OCI-LY7 (cell line): ENCODE results near the gene KIF9.

Experiments
- EZH2phosphoT487 ChIP-seq: fragments of 200-600 bp; sonication (generic); IDR thresholded peaks from 2 replicates; pipeline ENCODE4 v1.6.1; 2018; ENCODE audit warnings: low read depth, borderline replicate concordance, mild to moderate bottlenecking, mixed run types, antibody characterized with exemption, low read length, moderate library complexity, mixed read lengths
- TF ChIP-seq, protein P1 (sequence below): fragments of 200-600 bp; sonication (generic); conservative IDR thresholded peaks from 2 replicates; pipeline ENCODE4 v1.5.1; 2014; ENCODE audit warnings: mild to moderate bottlenecking, antibody characterized with exemption, low read length, moderate library complexity, mixed read lengths

DNA sequence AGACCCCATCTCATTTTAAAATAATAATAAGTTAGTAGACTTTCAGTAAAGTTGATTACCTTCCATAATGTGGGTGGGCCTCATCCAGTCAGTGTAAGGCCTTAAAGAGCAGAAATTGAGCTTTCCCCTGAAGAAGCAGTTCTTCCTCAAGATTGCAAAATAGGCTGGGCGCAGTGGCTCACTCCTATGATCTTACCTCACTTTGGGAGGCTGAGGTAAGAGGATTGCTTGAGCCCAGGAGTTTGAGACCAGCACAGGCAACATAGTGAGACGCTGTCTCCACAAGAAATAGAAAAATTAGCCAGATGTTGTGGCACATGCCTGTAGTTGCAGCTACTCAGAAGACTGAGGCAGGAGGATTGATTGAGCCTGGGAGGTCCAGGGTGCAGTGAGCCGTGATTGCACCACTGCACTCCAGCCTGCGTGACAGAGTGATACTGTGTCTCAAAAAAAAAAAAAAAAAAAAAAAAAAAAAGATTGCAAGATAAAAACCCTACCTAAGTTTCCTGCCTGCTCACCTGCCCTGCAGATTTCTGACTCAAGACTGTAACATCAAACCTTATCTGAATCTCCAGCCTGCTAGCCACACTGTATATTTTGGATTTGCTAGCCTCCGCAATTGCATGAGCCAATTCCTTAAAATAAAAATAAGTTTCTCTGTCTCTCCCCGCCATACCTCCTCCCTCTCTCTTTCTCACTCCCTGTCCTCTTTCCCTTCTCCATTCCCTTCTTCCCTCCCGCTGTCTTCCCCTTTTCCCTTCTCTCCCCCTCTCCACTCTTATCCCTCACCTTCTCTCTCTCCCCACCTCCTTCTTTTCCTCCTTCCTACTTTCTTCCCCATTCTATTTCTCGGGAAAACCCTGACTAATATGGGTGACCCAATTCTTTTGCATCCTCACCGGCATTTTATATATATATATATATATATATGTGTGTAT, 17.1 kb upstream of the KIF9 start:
- TF ChIP-seq, protein P1, sequence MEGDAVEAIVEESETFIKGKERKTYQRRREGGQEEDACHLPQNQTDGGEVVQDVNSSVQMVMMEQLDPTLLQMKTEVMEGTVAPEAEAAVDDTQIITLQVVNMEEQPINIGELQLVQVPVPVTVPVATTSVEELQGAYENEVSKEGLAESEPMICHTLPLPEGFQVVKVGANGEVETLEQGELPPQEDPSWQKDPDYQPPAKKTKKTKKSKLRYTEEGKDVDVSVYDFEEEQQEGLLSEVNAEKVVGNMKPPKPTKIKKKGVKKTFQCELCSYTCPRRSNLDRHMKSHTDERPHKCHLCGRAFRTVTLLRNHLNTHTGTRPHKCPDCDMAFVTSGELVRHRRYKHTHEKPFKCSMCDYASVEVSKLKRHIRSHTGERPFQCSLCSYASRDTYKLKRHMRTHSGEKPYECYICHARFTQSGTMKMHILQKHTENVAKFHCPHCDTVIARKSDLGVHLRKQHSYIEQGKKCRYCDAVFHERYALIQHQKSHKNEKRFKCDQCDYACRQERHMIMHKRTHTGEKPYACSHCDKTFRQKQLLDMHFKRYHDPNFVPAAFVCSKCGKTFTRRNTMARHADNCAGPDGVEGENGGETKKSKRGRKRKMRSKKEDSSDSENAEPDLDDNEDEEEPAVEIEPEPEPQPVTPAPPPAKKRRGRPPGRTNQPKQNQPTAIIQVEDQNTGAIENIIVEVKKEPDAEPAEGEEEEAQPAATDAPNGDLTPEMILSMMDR, result no peak
- no peak for TF ChIP-seq EZH2phosphoT487
